Mucosa of descending colon (tissue), 3 donors: ENCODE measurements around the gene GNB1L. TPM values are rescaled to one million over a fixed set of nuclear protein-coding genes. Genes with fewer than 3 reads are reported as not detected.

Experiments used
- ATAC-seq: fragments of 200-7000 bp; cut with Tn5 transposase; one replicate; pipeline ENCODE4 v1.9.1; 2020; ENCODE audit warnings: mild to moderate bottlenecking, moderate library complexity
- DNase-seq, 3 donors: peaks; one replicate each; pipeline ENCODE4 v3.0.0-alpha.2; 2020
- H3K36me3 ChIP-seq: fragments of 200-600 bp; one replicate; pipeline ENCODE4 v1.8.0; 2021; ENCODE audit warnings: low read depth, mild to moderate bottlenecking
- H3K4me1 ChIP-seq: fragments of 200-600 bp; one replicate; pipeline ENCODE4 v1.8.0; 2021; ENCODE audit warnings: low read depth, mild to moderate bottlenecking
- H3K4me3 ChIP-seq: fragments of 200-600 bp; one replicate; pipeline ENCODE4 v1.8.0; 2021; ENCODE audit warnings: mild to moderate bottlenecking
- H3K9me3 ChIP-seq: fragments of 200-600 bp; one replicate; pipeline ENCODE4 v1.8.0; 2021; ENCODE audit warnings: mild to moderate bottlenecking
- intact Hi-C, 2 donors: fragments of 100-400 bp; cut with DNase I in 1 of 2; cut with micrococcal nuclease in 1 of 2; formaldehyde crosslinking; loops; one replicate each; pipeline versions ENCODE4 v1.11.0 to v1.11.1; 2022; cut with DNase I, micrococcal nuclease
- total RNA-seq, 3 donors: library from RNA; stranded (reverse); fragmentation: NEBNext Ultra II Directional in 2 of 3; extraction: Animal tissue kit (Norgen Biotek cat#: 25700) in 2 of 3; gene quantifications; one replicate each; pipeline versions ENCODE4 v1.2.1 to v1.2.4, GENCODE V29; 2021 to 2023
- TF ChIP-seq, protein P1 (sequence below): fragments of 200-600 bp; IDR thresholded peaks from one replicate; pipeline ENCODE4 v1.8.0; 2022; ENCODE audit warnings: antibody characterized with exemption, mild to moderate bottlenecking
- donor health status: DM: no; HTN: no; CAD: no; lungs with moderate emphysema.
- donor health status: DM: no; HTN: no; CAD: no.
- donor health status: DM: no; HTN: yes; CAD: no.

GNB1L gene
- total RNA-seq, 3 donors from 2014 or later = 2.7 to 4.7 (median 3.4) TPM

DNA sequence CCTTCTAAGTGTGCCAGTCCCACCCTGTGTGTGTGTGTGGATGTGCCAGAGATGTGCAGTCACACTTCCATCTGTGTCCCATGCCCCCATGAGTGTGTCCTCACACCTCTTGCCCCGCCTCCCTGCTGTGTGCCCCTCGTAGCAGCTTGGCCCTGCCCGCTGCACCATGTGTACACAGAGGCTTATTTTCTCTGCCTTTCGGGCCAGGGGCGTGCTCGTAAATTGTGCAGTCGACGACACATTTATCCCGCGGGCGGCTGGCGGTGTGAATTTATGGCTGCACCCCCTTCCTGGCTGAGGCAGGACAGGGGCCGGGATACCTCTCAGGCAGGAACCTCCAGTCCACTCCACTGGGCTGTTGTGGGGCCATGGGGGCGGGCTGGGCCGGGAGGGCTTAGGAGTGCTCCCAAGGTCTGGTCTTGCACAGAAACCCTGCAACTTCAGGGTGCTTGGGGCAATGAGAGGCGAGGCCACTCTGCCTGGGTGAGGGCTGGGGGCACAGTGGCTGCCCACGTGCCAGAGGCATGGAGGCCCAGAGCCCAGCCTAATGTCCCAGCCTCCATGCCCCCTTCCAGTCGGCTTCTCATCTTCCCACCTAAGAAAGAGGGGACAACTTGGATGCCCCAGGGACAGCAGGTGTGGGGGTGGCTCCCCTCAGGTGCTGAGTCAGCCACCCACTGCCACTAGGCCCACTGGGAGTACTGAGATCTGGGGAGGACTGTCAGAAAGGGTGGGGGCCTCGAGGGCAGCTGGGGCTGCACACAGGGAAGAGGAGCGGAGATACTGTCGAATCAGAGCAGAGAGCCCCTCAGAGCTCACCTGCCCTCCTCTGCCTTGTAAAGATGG is 118.8 kb downstream of the GNB1L start:
- ATAC-seq = no peak
- TF ChIP-seq, protein P1, sequence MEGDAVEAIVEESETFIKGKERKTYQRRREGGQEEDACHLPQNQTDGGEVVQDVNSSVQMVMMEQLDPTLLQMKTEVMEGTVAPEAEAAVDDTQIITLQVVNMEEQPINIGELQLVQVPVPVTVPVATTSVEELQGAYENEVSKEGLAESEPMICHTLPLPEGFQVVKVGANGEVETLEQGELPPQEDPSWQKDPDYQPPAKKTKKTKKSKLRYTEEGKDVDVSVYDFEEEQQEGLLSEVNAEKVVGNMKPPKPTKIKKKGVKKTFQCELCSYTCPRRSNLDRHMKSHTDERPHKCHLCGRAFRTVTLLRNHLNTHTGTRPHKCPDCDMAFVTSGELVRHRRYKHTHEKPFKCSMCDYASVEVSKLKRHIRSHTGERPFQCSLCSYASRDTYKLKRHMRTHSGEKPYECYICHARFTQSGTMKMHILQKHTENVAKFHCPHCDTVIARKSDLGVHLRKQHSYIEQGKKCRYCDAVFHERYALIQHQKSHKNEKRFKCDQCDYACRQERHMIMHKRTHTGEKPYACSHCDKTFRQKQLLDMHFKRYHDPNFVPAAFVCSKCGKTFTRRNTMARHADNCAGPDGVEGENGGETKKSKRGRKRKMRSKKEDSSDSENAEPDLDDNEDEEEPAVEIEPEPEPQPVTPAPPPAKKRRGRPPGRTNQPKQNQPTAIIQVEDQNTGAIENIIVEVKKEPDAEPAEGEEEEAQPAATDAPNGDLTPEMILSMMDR = no peak
- no peaks in the 10 kb centered on the region for H3K36me3 ChIP-seq
- no peaks in the 10 kb centered on the region for H3K9me3 ChIP-seq
- intact Hi-C loops = no loop called here
- no peak overlapping the region for H3K4me3 ChIP-seq
- H3K4me1 ChIP-seq = peaks cover 2% of the 10 kb centered on the region
- DNase-seq = no peak

DNA sequence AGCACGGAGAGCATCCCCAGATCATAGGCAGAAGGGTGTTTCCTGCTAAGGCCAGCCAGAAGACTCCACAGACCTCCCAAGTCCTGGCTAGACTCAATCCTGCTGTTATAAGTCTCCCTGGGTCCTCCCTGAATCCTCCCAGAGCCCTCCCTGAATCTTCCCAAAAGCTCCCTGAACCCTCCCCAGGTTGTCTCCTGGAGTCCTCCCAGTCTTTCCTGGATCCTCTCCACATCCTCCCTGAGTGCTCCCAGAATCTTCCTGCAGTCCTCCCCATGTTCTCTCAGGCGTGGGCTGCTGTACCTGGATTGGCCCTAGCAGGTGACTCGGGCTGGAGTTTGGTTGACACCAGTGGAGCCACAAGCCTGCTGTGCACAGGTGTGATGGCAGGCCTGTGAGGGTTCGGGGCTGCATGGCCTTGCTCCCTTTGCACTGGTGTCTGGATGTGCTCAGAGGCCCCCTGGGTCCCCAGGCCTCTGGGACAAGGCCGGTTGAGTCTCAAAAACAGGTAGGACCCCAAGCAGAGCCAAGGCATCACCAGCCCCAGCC is 119.8 kb downstream of the GNB1L start:
- H3K4me3 ChIP-seq = no peak overlapping the region
- no peak for ATAC-seq
- TF ChIP-seq, protein P1 = no peak
- no peaks in the 10 kb centered on the region for H3K9me3 ChIP-seq
- H3K4me1 ChIP-seq = peaks cover 7% of the 10 kb centered on the region
- intact Hi-C loops = no loop called here
- H3K36me3 ChIP-seq = no peaks in the 10 kb centered on the region
- DNase-seq = no peak

DNA sequence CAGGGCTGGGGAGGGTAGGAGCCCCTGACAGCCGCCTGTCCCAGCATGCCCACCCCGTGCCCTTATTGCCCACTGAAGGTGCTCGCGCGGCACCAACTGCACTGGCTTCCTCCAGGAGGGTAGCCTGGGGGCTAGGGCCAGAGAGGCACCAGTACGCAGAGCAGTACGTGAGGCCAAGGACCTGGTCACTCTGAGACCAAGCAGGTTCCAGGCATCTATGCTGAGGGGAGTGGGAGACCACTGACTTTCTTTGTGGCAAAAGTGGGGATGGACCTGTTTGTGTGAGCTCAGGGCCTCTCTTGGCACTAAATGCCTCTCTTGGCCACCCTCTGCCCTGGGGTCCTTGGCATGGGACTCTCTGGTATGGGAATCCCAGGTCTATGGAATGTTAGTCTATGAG is 120.5 kb downstream of the GNB1L start:
- DNase-seq (no peak), ATAC-seq (no peak)
- no peak overlapping the region for H3K4me3 ChIP-seq
- intact Hi-C loops = no loop called here
- no peaks in the 10 kb centered on the region for H3K36me3 ChIP-seq
- no peaks in the 10 kb centered on the region for H3K9me3 ChIP-seq
- TF ChIP-seq, protein P1 = no peak
- H3K4me1 ChIP-seq = peaks cover 7% of the 10 kb centered on the region

DNA sequence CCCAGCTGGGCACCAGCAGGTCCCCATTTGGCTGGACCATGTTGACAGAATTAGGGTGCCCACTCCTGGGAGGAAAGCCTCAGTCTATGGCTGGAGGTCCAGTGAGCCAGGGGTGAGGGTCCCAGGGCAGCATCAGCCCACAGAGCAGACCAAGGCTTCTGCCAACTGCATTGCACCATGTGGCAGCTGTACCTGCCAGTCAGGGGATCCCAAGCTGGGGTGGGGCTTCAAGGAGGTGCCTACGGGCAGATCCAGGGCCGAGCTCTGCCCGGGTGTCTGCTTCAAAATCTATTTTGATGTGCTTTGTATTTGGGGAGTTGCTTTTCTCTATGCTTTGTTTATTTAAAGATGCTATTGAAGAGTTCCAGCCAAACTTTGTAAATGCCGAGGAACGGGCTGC is 120.9 kb downstream of the GNB1L start:
- H3K4me1 ChIP-seq = peaks cover 7% of the 10 kb centered on the region
- no peak for DNase-seq

More for the DNA sequence above, 120.9 kb downstream of the GNB1L start:
- no peak for ATAC-seq
- Histone ChIP-seq H3K4me3 (no peak overlapping the region), H3K36me3 (no peaks in the 10 kb centered on the region), H3K9me3 (no peaks in the 10 kb centered on the region)
- TF ChIP-seq, protein P1 = no peak
- intact Hi-C loops = no loop called here

Other genes starting within 250 kb of the GNB1L start
- 10 to 100 TPM in 1 of 3 donors, 1 to 10 TPM in 2; 1.2 to 17.8 (median 2.7) TPM for gene SEPTIN5, start 140.4 kb downstream of the GNB1L start, total RNA-seq
- gene GP1BB, start 131.3 kb downstream of the GNB1L start, total RNA-seq = 1 to 10 TPM in 1 of 3 donors, under 1 TPM in 2; 0.34 to 1.5 (median 0.41) TPM
- 1 to 10 TPM in 2 of 3 donors, under 1 TPM in 1; 0.90 to 4.1 (median 2.9) TPM for gene TBX1, start 94.1 kb downstream of the GNB1L start, total RNA-seq
- 10 to 100 TPM; 10.1 to 12.2 (median 11.9) TPM for gene RTL10, start within 50 bp of the GNB1L start, total RNA-seq
- 10 to 100 TPM; 61.2 to 88.7 (median 70.7) TPM for gene COMT, start 86.9 kb upstream of the GNB1L start, total RNA-seq
- 10 to 100 TPM; 20.9 to 23.6 (median 22.6) TPM for gene TXNRD2, start 86.9 kb upstream of the GNB1L start, total RNA-seq
- 10 to 100 TPM; 11.2 to 15.3 (median 15.1) TPM for gene ARVCF, start 161.9 kb upstream of the GNB1L start, total RNA-seq
- gene TANGO2, start 166.2 kb upstream of the GNB1L start, total RNA-seq = 10 to 100 TPM; 17.5 to 29.7 (median 27.6) TPM
- 10 to 100 TPM; 39.0 to 48.8 (median 48.4) TPM for gene DGCR8, start 225.4 kb upstream of the GNB1L start, total RNA-seq